ENCODE results near the gene DBN1. TPM values are rescaled to one million over a fixed set of nuclear protein-coding genes. Genes with fewer than 3 reads are reported as not detected.

DBN1 gene
- total and polyA plus RNA-seq, 2 donors (not counting 1 experiment from before 2014, with no cell fraction given): 1.4 to 1.9 TPM

DNA sequence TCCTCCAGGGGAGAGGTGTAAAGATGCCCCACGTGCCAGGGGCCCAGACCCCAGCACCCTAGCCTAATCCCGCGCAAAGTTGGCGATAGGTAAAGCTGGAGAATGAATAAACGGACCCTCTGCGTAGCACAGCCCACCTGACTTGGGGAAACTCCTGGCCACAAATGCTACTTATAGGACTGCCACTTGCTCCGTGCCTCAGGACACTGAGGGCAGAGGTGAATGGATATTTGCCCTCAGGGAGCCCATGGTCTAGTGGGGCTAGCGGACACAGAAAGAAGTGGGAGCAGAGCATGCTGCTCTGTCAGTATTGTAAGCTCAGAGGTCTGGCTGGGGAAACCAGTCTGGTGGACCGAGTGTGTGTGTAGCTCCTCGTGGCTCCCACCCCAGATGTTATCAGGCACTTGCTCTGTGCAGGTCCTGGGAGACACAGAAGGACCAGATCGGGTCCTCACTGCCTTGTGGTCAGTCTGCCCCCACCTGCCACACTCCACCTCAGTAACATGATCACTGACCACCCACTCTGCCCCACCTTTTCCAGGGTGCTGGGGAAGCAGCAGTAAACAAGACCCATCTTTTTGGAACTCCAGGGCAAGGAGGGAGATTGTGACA lies 46.1 kb downstream of the DBN1 start:
- TF ChIP-seq, protein P1, sequence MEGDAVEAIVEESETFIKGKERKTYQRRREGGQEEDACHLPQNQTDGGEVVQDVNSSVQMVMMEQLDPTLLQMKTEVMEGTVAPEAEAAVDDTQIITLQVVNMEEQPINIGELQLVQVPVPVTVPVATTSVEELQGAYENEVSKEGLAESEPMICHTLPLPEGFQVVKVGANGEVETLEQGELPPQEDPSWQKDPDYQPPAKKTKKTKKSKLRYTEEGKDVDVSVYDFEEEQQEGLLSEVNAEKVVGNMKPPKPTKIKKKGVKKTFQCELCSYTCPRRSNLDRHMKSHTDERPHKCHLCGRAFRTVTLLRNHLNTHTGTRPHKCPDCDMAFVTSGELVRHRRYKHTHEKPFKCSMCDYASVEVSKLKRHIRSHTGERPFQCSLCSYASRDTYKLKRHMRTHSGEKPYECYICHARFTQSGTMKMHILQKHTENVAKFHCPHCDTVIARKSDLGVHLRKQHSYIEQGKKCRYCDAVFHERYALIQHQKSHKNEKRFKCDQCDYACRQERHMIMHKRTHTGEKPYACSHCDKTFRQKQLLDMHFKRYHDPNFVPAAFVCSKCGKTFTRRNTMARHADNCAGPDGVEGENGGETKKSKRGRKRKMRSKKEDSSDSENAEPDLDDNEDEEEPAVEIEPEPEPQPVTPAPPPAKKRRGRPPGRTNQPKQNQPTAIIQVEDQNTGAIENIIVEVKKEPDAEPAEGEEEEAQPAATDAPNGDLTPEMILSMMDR (IDR thresholded peaks at IDR 0.05): no peak
- TF ChIP-seq EZH2 (IDR thresholded peaks at IDR 0.05; ENCODE audit: borderline replicate concordance, insufficient read depth, low read depth, low read length, poor library complexity, severe bottlenecking): no peak
- H3K4me1 Mint-ChIP-seq: peaks cover 62% of the 10 kb centered on the region
- Histone ChIP-seq H3K4me2 (replicated peaks; ENCODE audit: low read depth, low read length, poor library complexity, severe bottlenecking) (peak overlapping the region; percentile 90), H2AFZ (ENCODE audit: insufficient read depth, low read depth, low read length, poor library complexity, severe bottlenecking) (no peak overlapping the region), H3K4me3 (ENCODE audit: control extremely low read depth in 1 of 5, extremely low read depth in 1 of 5, insufficient read depth in 1 of 5, low read depth in 2 of 5, low read length in 4 of 5) (peak overlapping the region; percentile 63 to 88 (median 78)), H3K4me1 (ENCODE audit: control insufficient read depth in 2 of 2, insufficient read depth in 2 of 2, low read length in 2 of 2) (peaks cover 60 to 62% of the 10 kb centered on the region in 2 donors), H3K27ac (ENCODE audit: low read length in 2 of 2) (peak overlapping the region; percentile 77 to 96), H4K20me1 (ENCODE audit: control insufficient read depth, insufficient read depth, low read length, poor library complexity, severe bottlenecking) (peaks cover 46% of the 10 kb centered on the region), H3K79me2 (ENCODE audit: control insufficient read depth, insufficient read depth, low read length) (peaks cover 40% of the 10 kb centered on the region), H3K9ac (ENCODE audit: low read length) (peak overlapping the region; percentile 82), H3K36me3 (replicated peaks in 1 of 2; ENCODE audit: control extremely low read depth in 1 of 2, control insufficient read depth in 1 of 2, extremely low read depth in 1 of 2, insufficient read depth in 2 of 2, low read length in 1 of 2) (peaks cover 0 to 36% of the 10 kb centered on the region in 2 experiments), H3K9me3 (ENCODE audit: control extremely low read depth in 1 of 3, control insufficient read depth in 2 of 3, insufficient read depth in 1 of 3, low read length in 2 of 3) (no peaks in the 10 kb centered on the region), H3K27me3 (replicated peaks in 1 of 4; ENCODE audit: control extremely low read depth in 1 of 4, control insufficient read depth in 3 of 4, insufficient read depth in 4 of 4, low read length in 3 of 4) (no peaks in the 10 kb centered on the region)
- DNase-seq: no peak
- H3K27me3 Mint-ChIP-seq: no peaks in the 10 kb centered on the region
- ChIA-PET POLR2A (interaction anchor here (0.6 to 2.6 kb wide), 7 partner anchors 9 to 82 kb away, joined by 3 to 34 read pairs (median 9); partner anchors contain the start of genes DOK3 and PRR7), CTCF (interaction anchor here (1.1 to 12.4 kb wide), 5 partner anchors 16 to 111 kb away, joined by 3 to 152 read pairs (median 137); partner anchors contain the start of gene PRR7)
- intact Hi-C loops (cut with micrococcal nuclease): loop anchor here (5.0 kb wide), 1 partner anchor 885 kb away; no protein-coding TSS in a partner anchor
- H3K27ac Mint-ChIP-seq: peak overlapping the region; percentile 97
- H3K9me3 Mint-ChIP-seq (ENCODE audit: insufficient read depth): no peaks in the 10 kb centered on the region
- H3K4me3 Mint-ChIP-seq: peak overlapping the region; percentile 94
- ATAC-seq (ENCODE audit: low read depth): no peak
- WGBS (ENCODE audit: insufficient coverage): 1% methylated on average over 10 of the region's 11 CpGs

Measured in B cell (primary cell).